IPS-18a (cell line): ENCODE measurements around the gene BBS4.
A peak's percentile ranks its signal among the peaks of the same experiment; 100 is the strongest.
"Not testable (repeated sequence)": the region's sequence is repeated elsewhere in the genome, so short reads cannot be mapped to it uniquely, and the experiment has no call there.

Experiments
- H3K27ac ChIP-seq: one replicate; pipeline ENCODE4 v1.5.1; 2013; ENCODE audit warnings: low read length
- H3K27me3 ChIP-seq: one replicate; pipeline ENCODE4 v1.6.1; 2013; ENCODE audit warnings: mild to moderate bottlenecking, low read length; ENCODE audit not compliant: control insufficient read depth, insufficient read depth
- H3K36me3 ChIP-seq: one replicate; pipeline ENCODE4 v1.6.1; 2013; ENCODE audit warnings: low read depth, low read length; ENCODE audit not compliant: control insufficient read depth
- H3K4me1 ChIP-seq: one replicate; pipeline ENCODE4 v1.6.1; 2013; ENCODE audit warnings: low read depth, low read length; ENCODE audit not compliant: control insufficient read depth
- H3K4me3 ChIP-seq: one replicate; pipeline ENCODE4 v1.5.1; 2013; ENCODE audit warnings: low read length
- H3K9ac ChIP-seq: one replicate; pipeline ENCODE4 v1.6.1; 2013; ENCODE audit warnings: mild to moderate bottlenecking, low read length, moderate library complexity
- H3K9me3 ChIP-seq: one replicate; pipeline ENCODE4 v1.6.1; 2013; ENCODE audit warnings: low read depth, low read length; ENCODE audit not compliant: control insufficient read depth

Gene BBS4, protein sequence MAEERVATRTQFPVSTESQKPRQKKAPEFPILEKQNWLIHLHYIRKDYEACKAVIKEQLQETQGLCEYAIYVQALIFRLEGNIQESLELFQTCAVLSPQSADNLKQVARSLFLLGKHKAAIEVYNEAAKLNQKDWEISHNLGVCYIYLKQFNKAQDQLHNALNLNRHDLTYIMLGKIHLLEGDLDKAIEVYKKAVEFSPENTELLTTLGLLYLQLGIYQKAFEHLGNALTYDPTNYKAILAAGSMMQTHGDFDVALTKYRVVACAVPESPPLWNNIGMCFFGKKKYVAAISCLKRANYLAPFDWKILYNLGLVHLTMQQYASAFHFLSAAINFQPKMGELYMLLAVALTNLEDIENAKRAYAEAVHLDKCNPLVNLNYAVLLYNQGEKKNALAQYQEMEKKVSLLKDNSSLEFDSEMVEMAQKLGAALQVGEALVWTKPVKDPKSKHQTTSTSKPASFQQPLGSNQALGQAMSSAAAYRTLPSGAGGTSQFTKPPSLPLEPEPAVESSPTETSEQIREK

GRCh38 chr15:72685925-72686794, at the start of gene BBS4, which contains the start of gene HIGD2B:
BBS4 (plus strand) TSS chr15:72686207; CDS start chr15:72686228, 21 bp downstream.
HIGD2B (minus strand) TSS chr15:72686182; CDS start chr15:72676374, 9,808 bp downstream.
- no peaks in the 10 kb centered on the region for H3K9me3 ChIP-seq
- peaks cover 6% of the 10 kb centered on the region for H3K4me1 ChIP-seq
- H3K9ac ChIP-seq = peak within 1 kb of the TSS; percentile 84
- H3K4me3 ChIP-seq = peak within 1 kb of the TSS; percentile 93
- H3K27ac ChIP-seq = peak within 1 kb of the TSS; percentile 69
- H3K27me3 ChIP-seq = no peaks in the 10 kb centered on the region
- H3K36me3 ChIP-seq = no peaks in the 10 kb centered on the region

DNA sequence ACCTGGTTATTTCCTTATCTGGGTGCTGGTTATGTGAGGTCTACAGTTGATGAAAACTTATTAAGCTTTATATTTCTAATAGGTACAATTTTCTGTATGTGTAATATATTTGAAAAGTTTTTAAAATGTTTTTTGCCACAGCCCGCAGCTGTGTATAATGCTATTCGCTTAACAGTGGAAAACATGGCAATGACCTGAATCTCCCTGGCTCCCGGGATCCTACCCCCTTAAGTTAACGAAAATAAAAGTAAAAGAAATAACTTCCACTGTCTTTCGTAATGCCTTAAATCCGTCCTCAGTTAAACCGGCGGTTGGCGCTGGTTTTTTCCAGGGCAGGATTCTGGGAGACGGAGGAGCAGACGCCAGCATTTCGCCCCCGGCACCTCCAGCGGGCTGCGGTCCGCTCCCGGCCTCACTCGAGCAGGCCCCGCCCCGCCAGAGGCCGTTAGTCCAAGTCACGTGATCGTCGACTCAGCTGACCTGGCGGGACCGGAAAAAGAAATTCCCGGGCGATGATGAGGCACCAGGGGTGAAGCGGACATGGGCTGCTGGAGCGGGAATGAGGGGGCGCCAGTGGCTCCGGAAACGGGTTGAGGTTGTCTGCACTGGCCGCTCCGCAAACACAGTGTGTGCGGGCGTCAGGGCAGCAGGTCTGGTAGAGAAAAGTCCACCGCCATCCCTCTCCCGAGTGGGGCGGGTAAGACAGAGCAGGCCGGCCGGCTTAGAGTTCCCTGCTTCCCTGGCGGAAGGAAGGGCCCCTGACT, 49.3 kb upstream of the BBS4 start:
- H3K27me3 ChIP-seq, H3K9ac ChIP-seq, H3K36me3 ChIP-seq, H3K4me1 ChIP-seq, H3K4me3 ChIP-seq, H3K9me3 ChIP-seq, H3K27ac ChIP-seq: not testable (repeated sequence)

DNA sequence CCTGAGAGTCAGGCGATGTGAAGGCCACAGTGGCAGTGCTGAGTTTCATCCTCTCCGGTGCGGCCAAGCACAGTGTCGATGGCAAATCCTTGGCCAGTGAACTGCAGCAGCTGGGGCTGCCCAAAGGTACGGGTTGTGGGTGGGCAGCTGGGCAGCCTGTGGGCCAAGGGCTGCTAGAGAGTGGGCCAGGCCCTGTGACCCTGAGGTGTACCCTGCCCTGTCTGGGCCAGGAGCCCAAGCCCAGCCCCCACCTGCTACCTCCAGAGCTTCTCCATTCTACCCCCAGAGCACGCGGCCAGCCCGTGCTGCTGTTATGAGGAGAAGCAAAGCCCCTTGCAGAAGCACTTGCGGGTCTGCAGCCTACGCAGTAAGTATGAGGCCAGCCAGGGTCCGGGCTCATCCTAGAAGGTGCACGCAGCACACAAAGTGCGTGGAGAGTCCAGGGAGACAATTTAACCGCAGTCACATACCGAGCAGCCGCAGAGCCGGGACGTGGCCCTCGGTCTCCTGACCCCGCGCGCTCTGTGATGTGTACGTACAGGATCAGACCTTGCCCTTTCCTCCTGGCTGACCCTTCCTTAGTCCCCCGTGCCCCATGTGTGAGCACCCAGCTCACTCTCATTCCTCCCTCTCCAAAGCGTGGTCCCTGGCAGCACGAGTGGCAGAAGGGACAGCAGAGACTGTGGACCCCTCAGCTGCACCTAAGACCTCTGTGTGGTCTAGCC, 46.1 kb upstream of the BBS4 start:
- not testable (repeated sequence) for H3K4me1 ChIP-seq, H3K27ac ChIP-seq, H3K9ac ChIP-seq

DNA sequence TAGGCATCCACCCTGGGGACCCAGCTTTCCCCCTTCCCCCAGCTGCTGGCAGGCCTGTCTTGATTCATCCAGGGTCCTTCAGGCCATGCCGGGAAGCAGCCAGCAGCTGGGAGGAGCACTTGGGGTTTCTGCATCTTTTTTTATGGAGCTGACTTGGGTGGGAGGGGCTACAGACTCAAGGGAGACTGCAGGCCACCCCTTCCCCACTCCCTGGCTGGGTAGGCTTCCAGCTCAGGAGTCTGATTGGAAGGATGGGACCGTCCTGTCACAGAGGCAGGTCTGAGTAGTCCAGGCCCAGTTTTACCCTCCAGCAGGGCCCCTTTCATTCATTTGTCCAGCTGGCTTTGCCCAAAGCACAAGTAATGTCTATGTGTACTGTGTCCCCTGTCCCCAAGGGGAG, 43.7 kb upstream of the BBS4 start:
- H3K4me1 ChIP-seq, H3K9me3 ChIP-seq, H3K4me3 ChIP-seq, H3K9ac ChIP-seq, H3K27ac ChIP-seq, H3K27me3 ChIP-seq, H3K36me3 ChIP-seq: not testable (repeated sequence)

More for the DNA sequence above, 46.1 kb upstream of the BBS4 start:
- H3K36me3 ChIP-seq, H3K9me3 ChIP-seq, H3K4me3 ChIP-seq, H3K27me3 ChIP-seq: not testable (repeated sequence)

DNA sequence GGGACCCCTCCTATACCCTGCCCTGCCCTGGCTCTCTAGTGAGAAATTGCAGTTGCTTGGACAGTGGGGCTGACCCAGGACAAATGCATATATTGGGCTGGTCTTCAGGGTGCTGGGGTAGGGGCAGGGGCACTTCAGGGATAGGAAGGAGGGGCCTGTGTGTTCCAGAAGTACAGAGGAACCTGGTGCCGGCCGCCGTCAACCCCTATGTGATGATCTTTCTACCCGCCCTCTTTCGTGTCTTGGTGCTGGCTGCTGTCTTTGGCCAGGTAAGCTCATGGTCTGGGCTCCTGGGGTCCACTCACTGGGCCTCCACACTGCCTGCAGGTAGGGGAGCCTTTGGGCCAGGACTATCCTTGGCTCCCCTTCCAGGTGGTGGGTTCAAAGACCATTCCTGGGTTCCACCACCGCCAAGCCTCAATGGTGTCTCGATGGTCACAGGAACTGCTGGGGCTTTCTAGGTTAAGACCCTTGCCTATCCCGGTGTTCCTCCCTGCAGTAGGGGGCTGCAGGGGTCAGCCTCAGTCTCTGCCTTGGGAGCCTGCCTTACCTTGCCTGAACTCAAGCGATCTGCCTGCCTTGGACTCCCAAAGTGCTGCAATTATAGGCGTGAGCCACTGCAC, 37.3 kb upstream of the BBS4 start:
- not testable (repeated sequence) for H3K9me3 ChIP-seq, H3K4me1 ChIP-seq, H3K4me3 ChIP-seq, H3K27me3 ChIP-seq, H3K27ac ChIP-seq, H3K9ac ChIP-seq, H3K36me3 ChIP-seq

GRCh38 chr15:72654397-72654796, 31.6 kb upstream of the BBS4 start, which contains the start of gene GOLGA6B:
GOLGA6B (plus strand) TSS chr15:72654697; CDS start chr15:72654738, 41 bp downstream.
- not testable (repeated sequence) for H3K36me3 ChIP-seq, H3K9ac ChIP-seq, H3K4me3 ChIP-seq, H3K27me3 ChIP-seq, H3K4me1 ChIP-seq, H3K9me3 ChIP-seq, H3K27ac ChIP-seq

DNA sequence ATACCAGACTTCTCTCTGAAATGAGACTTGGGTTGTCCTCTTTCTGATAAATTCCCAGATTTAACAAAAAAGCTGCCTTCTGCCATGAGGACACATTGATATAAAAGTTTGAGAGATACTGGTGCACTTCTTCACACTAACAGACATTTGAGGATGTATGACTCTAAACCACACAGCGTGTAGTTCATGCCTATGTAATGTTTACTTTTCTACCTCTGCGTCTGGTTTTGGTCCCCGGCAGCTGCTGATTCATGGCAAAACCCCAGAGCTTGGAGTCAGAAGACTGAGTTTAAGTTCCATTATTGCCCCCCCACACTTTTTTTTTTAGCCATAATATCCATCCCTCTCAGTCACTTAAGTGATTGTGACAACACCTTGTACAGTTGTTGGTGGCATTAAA, 30.0 kb upstream of the BBS4 start:
- not testable (repeated sequence) for H3K4me1 ChIP-seq, H3K27me3 ChIP-seq, H3K4me3 ChIP-seq, H3K9ac ChIP-seq, H3K27ac ChIP-seq, H3K36me3 ChIP-seq, H3K9me3 ChIP-seq

DNA sequence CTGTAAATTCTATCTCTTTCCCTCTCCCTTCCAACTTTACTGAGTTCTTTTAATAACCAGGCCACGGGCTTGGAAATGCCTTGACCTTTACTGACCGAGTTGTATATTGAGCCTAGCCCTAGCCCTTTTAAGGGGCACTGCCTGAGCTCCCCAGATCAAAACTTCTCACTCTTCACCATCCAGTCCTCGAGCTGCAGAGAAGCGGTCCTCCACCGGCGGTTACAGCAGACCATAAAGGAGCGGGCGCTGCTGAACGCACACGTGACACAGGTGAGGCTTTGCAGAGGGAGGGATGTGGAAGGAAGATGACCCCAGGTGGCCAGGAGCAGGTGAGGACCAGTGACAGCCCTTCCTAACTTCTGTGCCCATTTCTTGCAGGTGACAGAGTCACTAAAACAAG, 24.9 kb upstream of the BBS4 start:
- H3K4me1 ChIP-seq, H3K36me3 ChIP-seq, H3K9ac ChIP-seq, H3K27ac ChIP-seq, H3K4me3 ChIP-seq, H3K27me3 ChIP-seq, H3K9me3 ChIP-seq: not testable (repeated sequence)

- H3K27ac ChIP-seq, H3K36me3 ChIP-seq, H3K9ac ChIP-seq, H3K4me1 ChIP-seq, H3K9me3 ChIP-seq, H3K4me3 ChIP-seq, H3K27me3 ChIP-seq: not testable (repeated sequence)
Observed at GRCh38 chr15:72663931-72664330, 22.1 kb upstream of the BBS4 start.

- H3K4me3 ChIP-seq, H3K4me1 ChIP-seq, H3K27me3 ChIP-seq, H3K9me3 ChIP-seq, H3K36me3 ChIP-seq, H3K9ac ChIP-seq, H3K27ac ChIP-seq: not testable (repeated sequence)
Observed at GRCh38 chr15:72665706-72666105, 20.3 kb upstream of the BBS4 start.
